Smooth muscle cell of the pulmonary artery (primary cell): Measurements from ENCODE around the gene CENPI. TPM values are rescaled to one million over a fixed set of nuclear protein-coding genes. Genes with fewer than 3 reads are reported as not detected.

ENCODE experiments used
- total RNA-seq: library from RNA; depleted of rRNA; stranded (reverse); fragments of >200 nt; gene quantifications from 2 replicates; pipeline ENCODE4 v1.2.3, GENCODE V29; 2014

CENPI gene
- total RNA-seq: 5.0 and 7.8 TPM in 2 replicates

GRCh38 chrX:101097546-101098453 lies at the start of gene CENPI:
TSS of gene CENPI (plus strand) at chrX:101098204. CDS start at chrX:101101071, 2,867 bp downstream.

GRCh38 chrX:101051549-101052302 lies 46.3 kb upstream of the CENPI start, which contains the start of gene TRMT2B:
TSS of gene TRMT2B (minus strand) at chrX:101052111. CDS start at chrX:101042289, 9,822 bp downstream.

GRCh38 chrX:101078716-101079598 lies 19.0 kb upstream of the CENPI start, which contains the start of gene TMEM35A:
TSS of gene TMEM35A (plus strand) at chrX:101078879. CDS start at chrX:101079003, 124 bp downstream.

Other genes with a start within 250 kb of the CENPI start
- not detected in 2 replicates for gene NOX1, start 223.8 kb upstream of the CENPI start, total RNA-seq
- gene XKRX, start 169.3 kb upstream of the CENPI start, total RNA-seq: 0.07 and 0.10 TPM in 2 replicates
- gene ARL13A, start 128.5 kb upstream of the CENPI start, total RNA-seq: not detected in 2 replicates
- gene TRMT2B, start 46.1 kb upstream of the CENPI start, total RNA-seq: 13.0 and 14.9 TPM in 2 replicates
- gene TMEM35A, start 19.3 kb upstream of the CENPI start, total RNA-seq: 5.5 and 7.2 TPM in 2 replicates
- 1.0 and 1.8 TPM in 2 replicates for gene DRP2, start 121.6 kb downstream of the CENPI start, total RNA-seq
- 0.20 and 0.26 TPM in 2 replicates for gene TAF7L, start 193.1 kb downstream of the CENPI start, total RNA-seq